ENCODE measurements around the gene KRTAP12-4.

Gene KRTAP12-4

DNA sequence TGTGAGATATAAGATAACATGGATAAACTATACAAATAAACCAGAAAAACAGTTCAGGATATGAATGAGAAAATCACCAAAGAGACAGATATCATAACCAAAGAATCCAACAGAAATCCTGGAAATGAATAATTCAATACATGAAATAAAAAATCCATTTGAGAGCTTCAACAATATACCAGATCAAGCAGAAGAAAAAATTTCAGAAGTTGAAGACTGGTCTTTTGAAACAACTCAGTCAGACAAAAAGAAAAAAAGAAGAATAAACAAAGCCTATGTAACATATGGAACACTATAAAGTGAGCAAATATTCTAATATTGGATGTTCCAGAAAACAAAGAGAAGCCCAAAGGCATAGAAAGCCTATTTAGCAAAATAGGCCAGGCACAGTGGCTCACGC lies 17.5 kb upstream of the KRTAP12-4 start:
- TF ChIP-seq CTCF (IDR thresholded peaks at IDR 0.05; ENCODE audit: insufficient read depth, low read length, poor library complexity, severe bottlenecking): no peak
- TF ChIP-seq EZH2phosphoT487 (conservative IDR thresholded peaks at IDR 0.05; ENCODE audit: low read length): no peak
- Histone ChIP-seq H3K9me3 (ENCODE audit: insufficient read depth, low read length) (no peaks in the 10 kb centered on the region), H3K4me2 (ENCODE audit: low read depth, low read length, poor library complexity, severe bottlenecking) (no peak overlapping the region), H3F3A (ENCODE audit: insufficient read depth) (no peaks in the 10 kb centered on the region), H3K27me3 (ENCODE audit: low read length) (no peaks in the 10 kb centered on the region), H3K9me2 (replicated peaks; ENCODE audit: insufficient read depth, low read length) (no peaks in the 10 kb centered on the region), H2AFZ (ENCODE audit: low read depth, low read length, severe bottlenecking) (no peak overlapping the region), H3K79me2 (ENCODE audit: insufficient read depth, low read length) (no peaks in the 10 kb centered on the region), H3K27ac (ENCODE audit: low read depth, low read length) (no peak overlapping the region), H4K20me1 (ENCODE audit: low read depth, low read length) (no peaks in the 10 kb centered on the region), H3K4me3 (ENCODE audit: insufficient read depth, low read length, poor library complexity, severe bottlenecking) (no peak overlapping the region), H3K9ac (ENCODE audit: low read length) (no peak overlapping the region), H3K36me3 (ENCODE audit: low read length) (no peaks in the 10 kb centered on the region)

DNA sequence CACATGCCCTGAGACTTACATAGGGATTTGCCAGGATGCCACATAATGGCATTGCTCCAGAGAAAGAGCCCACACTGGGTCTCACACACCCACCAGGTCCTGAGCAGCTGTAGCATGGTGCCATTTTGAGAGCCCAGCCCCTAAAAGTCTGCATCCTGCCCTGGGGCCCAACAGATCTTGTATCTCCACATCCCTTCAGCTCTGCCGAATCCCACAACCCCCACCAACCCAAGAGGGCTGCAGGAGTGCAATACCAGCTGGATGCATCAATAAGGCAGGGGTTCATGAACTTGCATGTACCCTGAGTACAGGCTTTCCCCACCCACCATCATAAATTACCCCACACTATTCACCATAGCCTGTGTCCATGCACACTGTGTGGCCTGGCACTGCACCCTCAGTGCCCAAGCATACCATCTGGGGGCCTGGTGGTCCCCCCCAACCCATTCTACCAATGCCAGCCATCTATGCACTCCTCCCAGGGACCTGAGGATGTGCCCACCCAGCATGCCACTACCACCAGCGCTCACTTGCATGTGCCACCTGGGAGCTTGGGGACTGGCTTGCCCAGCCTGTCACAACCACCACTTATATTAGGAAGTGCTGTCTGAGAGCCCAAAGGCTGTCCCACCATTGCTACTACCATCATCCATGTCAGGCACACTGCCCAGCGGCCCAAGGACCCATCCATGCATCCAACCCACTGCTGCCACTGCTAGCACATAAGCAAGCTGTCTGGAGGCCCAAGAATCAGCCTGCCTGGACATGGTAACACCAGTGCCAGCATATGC lies 16.4 kb upstream of the KRTAP12-4 start:
- no peaks in the 10 kb centered on the region for H4K20me1 ChIP-seq (ENCODE audit: low read depth, low read length)
- H3K4me2 ChIP-seq (ENCODE audit: low read depth, low read length, poor library complexity, severe bottlenecking): no peak overlapping the region
- no peak for TF ChIP-seq EZH2phosphoT487 (conservative IDR thresholded peaks at IDR 0.05; ENCODE audit: low read length)
- TF ChIP-seq CTCF (IDR thresholded peaks at IDR 0.05; ENCODE audit: insufficient read depth, low read length, poor library complexity, severe bottlenecking): no peak
- no peaks in the 10 kb centered on the region for H3K9me2 ChIP-seq (replicated peaks; ENCODE audit: insufficient read depth, low read length)
- H3K27ac ChIP-seq (ENCODE audit: low read depth, low read length): no peak overlapping the region
- H3K9me3 ChIP-seq (ENCODE audit: insufficient read depth, low read length): no peaks in the 10 kb centered on the region
- no peaks in the 10 kb centered on the region for H3F3A ChIP-seq (ENCODE audit: insufficient read depth)
- no peaks in the 10 kb centered on the region for H3K27me3 ChIP-seq (ENCODE audit: low read length)
- no peaks in the 10 kb centered on the region for H3K36me3 ChIP-seq (ENCODE audit: low read length)
- no peak overlapping the region for H3K4me3 ChIP-seq (ENCODE audit: insufficient read depth, low read length, poor library complexity, severe bottlenecking)
- no peaks in the 10 kb centered on the region for H3K79me2 ChIP-seq (ENCODE audit: insufficient read depth, low read length)
- H2AFZ ChIP-seq (ENCODE audit: low read depth, low read length, severe bottlenecking): no peak overlapping the region
- H3K9ac ChIP-seq (ENCODE audit: low read length): no peak overlapping the region

DNA sequence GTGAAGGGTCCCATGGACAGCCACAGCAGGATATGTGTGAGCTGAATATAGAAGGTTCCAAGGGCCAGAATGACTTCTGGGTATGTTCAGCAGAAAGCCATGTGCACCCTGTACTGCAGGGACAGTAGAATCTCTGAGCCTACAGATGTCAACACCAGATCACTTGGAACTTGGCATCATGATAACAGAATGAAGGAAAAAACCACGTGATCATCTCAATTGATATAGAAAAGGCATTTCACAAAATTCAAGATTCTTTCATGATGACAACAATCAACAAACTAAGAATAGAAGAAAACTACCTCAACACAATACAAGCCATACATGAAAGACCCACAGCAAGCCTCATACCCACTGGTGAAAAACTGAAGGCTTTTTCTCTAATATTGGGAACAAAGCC lies 13.2 kb upstream of the KRTAP12-4 start:
- H3K9ac ChIP-seq (ENCODE audit: low read length): no peak overlapping the region
- no peaks in the 10 kb centered on the region for H3K9me3 ChIP-seq (ENCODE audit: insufficient read depth, low read length)
- no peak overlapping the region for H3K4me3 ChIP-seq (ENCODE audit: insufficient read depth, low read length, poor library complexity, severe bottlenecking)
- no peaks in the 10 kb centered on the region for H3K36me3 ChIP-seq (ENCODE audit: low read length)
- TF ChIP-seq EZH2phosphoT487 (conservative IDR thresholded peaks at IDR 0.05; ENCODE audit: low read length) (no peak), CTCF (IDR thresholded peaks at IDR 0.05; ENCODE audit: insufficient read depth, low read length, poor library complexity, severe bottlenecking) (no peak)
- H3K9me2 ChIP-seq (replicated peaks; ENCODE audit: insufficient read depth, low read length): no peaks in the 10 kb centered on the region
- no peak overlapping the region for H3K4me2 ChIP-seq (ENCODE audit: low read depth, low read length, poor library complexity, severe bottlenecking)
- no peaks in the 10 kb centered on the region for H4K20me1 ChIP-seq (ENCODE audit: low read depth, low read length)
- no peak overlapping the region for H2AFZ ChIP-seq (ENCODE audit: low read depth, low read length, severe bottlenecking)
- no peaks in the 10 kb centered on the region for H3K79me2 ChIP-seq (ENCODE audit: insufficient read depth, low read length)
- no peaks in the 10 kb centered on the region for H3F3A ChIP-seq (ENCODE audit: insufficient read depth)
- H3K27me3 ChIP-seq (ENCODE audit: low read length): no peaks in the 10 kb centered on the region
- no peak overlapping the region for H3K27ac ChIP-seq (ENCODE audit: low read depth, low read length)
